ENCODE data around the gene C6orf15. TPM values are rescaled to one million over a fixed set of nuclear protein-coding genes. Genes with fewer than 3 reads are reported as not detected.

C6orf15 gene
- total RNA-seq, 1 experiment from 2014 or later = not detected

DNA sequence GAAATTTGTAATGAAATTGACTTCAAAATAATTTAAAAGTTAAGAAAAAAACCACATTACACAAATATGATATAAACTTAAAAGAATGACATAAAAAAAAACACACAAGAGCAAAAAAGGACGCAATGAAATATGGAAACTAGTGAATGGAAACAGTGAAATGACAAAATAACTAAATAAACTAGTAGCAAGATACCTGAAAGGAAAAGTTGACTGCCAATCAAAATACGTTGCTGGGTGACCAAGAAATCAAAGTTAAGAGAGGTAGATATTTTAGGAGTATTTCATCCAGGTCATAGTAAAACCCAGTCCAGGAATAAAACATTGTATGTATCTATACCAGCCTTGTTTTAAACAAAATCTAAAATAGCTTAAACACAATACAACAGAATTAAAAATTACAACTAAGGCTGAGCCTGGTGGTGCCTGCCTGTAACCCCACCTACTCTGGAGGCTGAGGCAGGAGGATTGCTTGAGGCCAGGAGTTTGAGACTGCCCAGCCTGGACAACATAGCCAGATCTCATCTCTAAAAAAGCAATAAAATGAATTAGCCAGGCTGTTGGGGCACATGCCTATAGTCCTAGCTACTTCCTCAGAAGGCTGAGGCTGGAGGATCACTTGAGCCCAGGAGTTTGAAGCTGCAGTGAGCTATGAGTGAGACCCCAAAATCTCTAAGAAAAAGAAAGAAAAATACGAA lies 22.0 kb downstream of the C6orf15 start:
- H3K4me3 ChIP-seq (replicated peaks in 1 of 2; ENCODE audit: low read depth in 1 of 2, low read length in 2 of 2) = no peak overlapping the region
- no peak overlapping the region for H3K4me2 ChIP-seq (ENCODE audit: low read length)
- no peak for ATAC-seq
- no peak overlapping the region for H3K9ac ChIP-seq (ENCODE audit: low read length)
- TF ChIP-seq EZH2phosphoT487 (IDR thresholded peaks at IDR 0.05; ENCODE audit: borderline replicate concordance) (no peak), ZFX (IDR thresholded peaks at IDR 0.05) (no peak), POLR2AphosphoS5 (IDR thresholded peaks at IDR 0.05; ENCODE audit: low read depth, low read length) (no peak), YY1 (IDR thresholded peaks at IDR 0.05; ENCODE audit: extremely low read depth, insufficient replicate concordance, low read depth, low read length) (no peak), SIN3A (IDR thresholded peaks at IDR 0.05; ENCODE audit: low read depth) (no peak), TCF7L2 (IDR thresholded peaks at IDR 0.05; ENCODE audit: borderline replicate concordance, extremely low read depth, insufficient read depth, insufficient read length) (no peak), EGR1 (IDR thresholded peaks at IDR 0.05; ENCODE audit: low read depth) (no peak), MAX (IDR thresholded peaks at IDR 0.05) (no peak), ZNF274 (IDR thresholded peaks at IDR 0.05; ENCODE audit: low read depth, low read length) (no peak), SRF (IDR thresholded peaks at IDR 0.05; ENCODE audit: low read depth) (no peak), CEBPB (IDR thresholded peaks at IDR 0.05; ENCODE audit: low read depth) (no peak), CBX3 (IDR thresholded peaks at IDR 0.05; ENCODE audit: low read depth) (no peak), POLR2A (IDR thresholded peaks at IDR 0.05; ENCODE audit: borderline replicate concordance, extremely low read depth, insufficient read depth, insufficient read length) (no peak), ZBTB33 (IDR thresholded peaks at IDR 0.05; ENCODE audit: extremely low read depth, insufficient replicate concordance, low read length) (no peak), EZH2 (IDR thresholded peaks at IDR 0.05) (no peak)
- TF ChIP-seq, protein P1, sequence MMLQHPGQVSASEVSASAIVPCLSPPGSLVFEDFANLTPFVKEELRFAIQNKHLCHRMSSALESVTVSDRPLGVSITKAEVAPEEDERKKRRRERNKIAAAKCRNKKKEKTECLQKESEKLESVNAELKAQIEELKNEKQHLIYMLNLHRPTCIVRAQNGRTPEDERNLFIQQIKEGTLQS (IDR thresholded peaks at IDR 0.05) = no peak
- TF ChIP-seq, protein P2, sequence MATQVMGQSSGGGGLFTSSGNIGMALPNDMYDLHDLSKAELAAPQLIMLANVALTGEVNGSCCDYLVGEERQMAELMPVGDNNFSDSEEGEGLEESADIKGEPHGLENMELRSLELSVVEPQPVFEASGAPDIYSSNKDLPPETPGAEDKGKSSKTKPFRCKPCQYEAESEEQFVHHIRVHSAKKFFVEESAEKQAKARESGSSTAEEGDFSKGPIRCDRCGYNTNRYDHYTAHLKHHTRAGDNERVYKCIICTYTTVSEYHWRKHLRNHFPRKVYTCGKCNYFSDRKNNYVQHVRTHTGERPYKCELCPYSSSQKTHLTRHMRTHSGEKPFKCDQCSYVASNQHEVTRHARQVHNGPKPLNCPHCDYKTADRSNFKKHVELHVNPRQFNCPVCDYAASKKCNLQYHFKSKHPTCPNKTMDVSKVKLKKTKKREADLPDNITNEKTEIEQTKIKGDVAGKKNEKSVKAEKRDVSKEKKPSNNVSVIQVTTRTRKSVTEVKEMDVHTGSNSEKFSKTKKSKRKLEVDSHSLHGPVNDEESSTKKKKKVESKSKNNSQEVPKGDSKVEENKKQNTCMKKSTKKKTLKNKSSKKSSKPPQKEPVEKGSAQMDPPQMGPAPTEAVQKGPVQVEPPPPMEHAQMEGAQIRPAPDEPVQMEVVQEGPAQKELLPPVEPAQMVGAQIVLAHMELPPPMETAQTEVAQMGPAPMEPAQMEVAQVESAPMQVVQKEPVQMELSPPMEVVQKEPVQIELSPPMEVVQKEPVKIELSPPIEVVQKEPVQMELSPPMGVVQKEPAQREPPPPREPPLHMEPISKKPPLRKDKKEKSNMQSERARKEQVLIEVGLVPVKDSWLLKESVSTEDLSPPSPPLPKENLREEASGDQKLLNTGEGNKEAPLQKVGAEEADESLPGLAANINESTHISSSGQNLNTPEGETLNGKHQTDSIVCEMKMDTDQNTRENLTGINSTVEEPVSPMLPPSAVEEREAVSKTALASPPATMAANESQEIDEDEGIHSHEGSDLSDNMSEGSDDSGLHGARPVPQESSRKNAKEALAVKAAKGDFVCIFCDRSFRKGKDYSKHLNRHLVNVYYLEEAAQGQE (IDR thresholded peaks at IDR 0.05; ENCODE audit: low read depth) = no peak
- TF ChIP-seq, protein P3, sequence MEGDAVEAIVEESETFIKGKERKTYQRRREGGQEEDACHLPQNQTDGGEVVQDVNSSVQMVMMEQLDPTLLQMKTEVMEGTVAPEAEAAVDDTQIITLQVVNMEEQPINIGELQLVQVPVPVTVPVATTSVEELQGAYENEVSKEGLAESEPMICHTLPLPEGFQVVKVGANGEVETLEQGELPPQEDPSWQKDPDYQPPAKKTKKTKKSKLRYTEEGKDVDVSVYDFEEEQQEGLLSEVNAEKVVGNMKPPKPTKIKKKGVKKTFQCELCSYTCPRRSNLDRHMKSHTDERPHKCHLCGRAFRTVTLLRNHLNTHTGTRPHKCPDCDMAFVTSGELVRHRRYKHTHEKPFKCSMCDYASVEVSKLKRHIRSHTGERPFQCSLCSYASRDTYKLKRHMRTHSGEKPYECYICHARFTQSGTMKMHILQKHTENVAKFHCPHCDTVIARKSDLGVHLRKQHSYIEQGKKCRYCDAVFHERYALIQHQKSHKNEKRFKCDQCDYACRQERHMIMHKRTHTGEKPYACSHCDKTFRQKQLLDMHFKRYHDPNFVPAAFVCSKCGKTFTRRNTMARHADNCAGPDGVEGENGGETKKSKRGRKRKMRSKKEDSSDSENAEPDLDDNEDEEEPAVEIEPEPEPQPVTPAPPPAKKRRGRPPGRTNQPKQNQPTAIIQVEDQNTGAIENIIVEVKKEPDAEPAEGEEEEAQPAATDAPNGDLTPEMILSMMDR (IDR thresholded peaks at IDR 0.05 in 2 of 3, conservative IDR thresholded peaks at IDR 0.05 in 1 of 3; ENCODE audit: borderline replicate concordance in 1 of 3, insufficient read depth in 1 of 3, low read depth in 2 of 3, low read length in 2 of 3) = no peak
- DNase-seq (ENCODE audit: low read depth, low spot score) = no peak
- intact Hi-C loops (cut with micrococcal nuclease) = no loop called here
- CTCF ChIA-PET = interaction anchor here (0.8 to 3.0 kb wide), 3 partner anchors 10 to 276 kb away, joined by 3 to 13 read pairs (median 3); no protein-coding TSS in a partner anchor
- POLR2A ChIA-PET = no interaction called here
- peaks cover 15 to 21% of the 10 kb centered on the region in 2 experiments for H3K4me1 ChIP-seq (ENCODE audit: control insufficient read depth in 1 of 2, insufficient read depth in 2 of 2, low read length in 2 of 2)
- no peaks in the 10 kb centered on the region for H3K27me3 ChIP-seq (ENCODE audit: insufficient read depth, low read length)
- no peaks in the 10 kb centered on the region for H3K36me3 ChIP-seq (ENCODE audit: control insufficient read depth in 1 of 2, insufficient read depth in 2 of 2, low read length in 2 of 2)
- H3K79me2 ChIP-seq (ENCODE audit: insufficient read depth, low read length) = no peaks in the 10 kb centered on the region
- no peaks in the 10 kb centered on the region for H4K20me1 ChIP-seq (ENCODE audit: insufficient read depth)
- H2AFZ ChIP-seq (ENCODE audit: low read depth, low read length, poor library complexity, severe bottlenecking) = peak overlapping the region; percentile 65
- RAD21 ChIA-PET (ENCODE audit: low non-redundant PET in 1 of 2, low total read pairs in 2 of 2, uncharacterized antibody in 2 of 2, unreplicated experiment in 2 of 2) = no interaction called here
- H3K27ac ChIP-seq (ENCODE audit: low read depth, low read length) = no peak overlapping the region
- no peaks in the 10 kb centered on the region for H3K9me3 ChIP-seq (ENCODE audit: control insufficient read depth in 1 of 2, insufficient read depth in 1 of 2, low read depth in 1 of 2, low read length in 2 of 2)
- no TSS peak for BruUV-seq (replicated peaks)
- H3K9me2 ChIP-seq (ENCODE audit: insufficient read depth) = no peaks in the 10 kb centered on the region
